ENCODE results near the gene NOP9.

NOP9 gene

GRCh38 chr14:24264298-24264697, 35.4 kb upstream of the NOP9 start:
- no peak for DNase-seq

GRCh38 chr14:24266344-24267244, 33.1 kb upstream of the NOP9 start:
- DNase-seq: no peak

GRCh38 chr14:24267516-24267915, 32.1 kb upstream of the NOP9 start:
- DNase-seq: no peak

- DNase-seq: no peak
Measured at GRCh38 chr14:24268225-24268624, 31.4 kb upstream of the NOP9 start.

- DNase-seq: no peak
Measured at GRCh38 chr14:24269368-24269767, 30.3 kb upstream of the NOP9 start.

GRCh38 chr14:24269910-24270536, 29.6 kb upstream of the NOP9 start:
- DNase-seq: no peak

GRCh38 chr14:24270537-24271133, 29.0 kb upstream of the NOP9 start:
- DNase-seq: no peak

GRCh38 chr14:24271134-24271833, 28.4 kb upstream of the NOP9 start, which contains the start of gene RABGGTA:
Gene RABGGTA (minus strand): TSS chr14:24271597. CDS start chr14:24271115, 482 bp downstream.
- peak; percentile 88 to 95 (median 93) for DNase-seq

GRCh38 chr14:24271834-24272263, 27.8 kb upstream of the NOP9 start:
- no peak for DNase-seq

- peak in 1 of 3 donors; percentile 26 for DNase-seq
Measured at GRCh38 chr14:24272467-24272866, 27.2 kb upstream of the NOP9 start.

GRCh38 chr14:24273422-24273998, 26.1 kb upstream of the NOP9 start:
- DNase-seq: peak in 2 of 3 donors; percentile 35 to 43

GRCh38 chr14:24274101-24274543, 25.5 kb upstream of the NOP9 start:
- DNase-seq: peak; percentile 73 to 88 (median 85)

- peak in 1 of 3 donors; percentile 28 for DNase-seq
Measured at GRCh38 chr14:24277071-24277470, 22.6 kb upstream of the NOP9 start.

- DNase-seq: peak; percentile 80 to 85 (median 84)
Measured at GRCh38 chr14:24277606-24278321, 21.9 kb upstream of the NOP9 start.

- no peak for DNase-seq
Measured at GRCh38 chr14:24278424-24278823, 21.2 kb upstream of the NOP9 start.

GRCh38 chr14:24279301-24280186, 20.1 kb upstream of the NOP9 start:
- DNase-seq: peak; percentile 70 to 84 (median 82)

GRCh38 chr14:24280797-24281460, 18.7 kb upstream of the NOP9 start:
- DNase-seq: peak in 1 of 3 donors; percentile 30

GRCh38 chr14:24281636-24282035, 18.0 kb upstream of the NOP9 start:
- DNase-seq: peak; percentile 37 to 54 (median 44)

- DNase-seq: no peak
Measured at GRCh38 chr14:24282736-24283135, 16.9 kb upstream of the NOP9 start.

All from suppressor macrophage treated with lipopolysaccharide for 1 hour (primary cell).